ENCODE measurements around the gene MTUS2. TPM values are rescaled to one million over a fixed set of nuclear protein-coding genes. Genes with fewer than 3 reads are reported as not detected.

The MTUS2 gene
- polyA plus RNA-seq, 1 donor from 2014 or later = 4.4 TPM

GRCh38 chr13:29271606-29272005 is 451.5 kb downstream of the MTUS2 start:
- Histone ChIP-seq H3K9me3 (ENCODE audit: low read length) (no peaks in the 10 kb centered on the region), H3K79me2 (replicated peaks; ENCODE audit: insufficient read depth, low read length) (no peaks in the 10 kb centered on the region), H3K27me3 (ENCODE audit: insufficient read depth, low read depth, low read length) (no peaks in the 10 kb centered on the region), H3K9me2 (ENCODE audit: insufficient read depth, low read length) (no peaks in the 10 kb centered on the region), H3K4me2 (ENCODE audit: low read length) (no peak overlapping the region), H4K20me1 (ENCODE audit: insufficient read depth) (no peaks in the 10 kb centered on the region), H3K4me3 (ENCODE audit: low read length) (no peak overlapping the region), H3K9ac (ENCODE audit: low read length) (no peak overlapping the region), H3K36me3 (ENCODE audit: insufficient read depth, low read length) (no peaks in the 10 kb centered on the region), H2AFZ (ENCODE audit: low read depth, low read length) (no peak overlapping the region), H3K27ac (ENCODE audit: low read length) (no peak overlapping the region), H3F3A (ENCODE audit: insufficient read depth, low read length, poor library complexity, severe bottlenecking) (no peaks in the 10 kb centered on the region)
- no peak for TF ChIP-seq CTCF (IDR thresholded peaks at IDR 0.05; ENCODE audit: poor library complexity, severe bottlenecking)
- no peak for TF ChIP-seq POLR2AphosphoS5 (IDR thresholded peaks at IDR 0.05)
- no peak for TF ChIP-seq EP300 (conservative IDR thresholded peaks at IDR 0.05; ENCODE audit: poor library complexity, severe bottlenecking)
- TF ChIP-seq RAD21 (conservative IDR thresholded peaks at IDR 0.05) = no peak
- no peak for TF ChIP-seq TAF1 (IDR thresholded peaks at IDR 0.05; ENCODE audit: low read depth)
- no peak for TF ChIP-seq SMC3 (conservative IDR thresholded peaks at IDR 0.05; ENCODE audit: poor library complexity)
- TF ChIP-seq EZH2 (IDR thresholded peaks at IDR 0.05; ENCODE audit: borderline replicate concordance, insufficient read depth, low read length, poor library complexity, severe bottlenecking) = no peak
- no peak for TF ChIP-seq REST (IDR thresholded peaks at IDR 0.05; ENCODE audit: borderline replicate concordance)
- no peak for TF ChIP-seq MXI1 (conservative IDR thresholded peaks at IDR 0.05; ENCODE audit: poor library complexity, severe bottlenecking)

GRCh38 chr13:29279356-29280254 is 459.5 kb downstream of the MTUS2 start:
- H3F3A ChIP-seq (ENCODE audit: insufficient read depth, low read length, poor library complexity, severe bottlenecking) = no peaks in the 10 kb centered on the region
- H3K9me2 ChIP-seq (ENCODE audit: insufficient read depth, low read length) = no peaks in the 10 kb centered on the region
- no peak overlapping the region for H3K27ac ChIP-seq (ENCODE audit: low read length)
- no peaks in the 10 kb centered on the region for H3K36me3 ChIP-seq (ENCODE audit: insufficient read depth, low read length)
- H3K9me3 ChIP-seq (ENCODE audit: low read length) = no peaks in the 10 kb centered on the region
- H3K4me2 ChIP-seq (ENCODE audit: low read length) = no peak overlapping the region
- H4K20me1 ChIP-seq (ENCODE audit: insufficient read depth) = no peaks in the 10 kb centered on the region
- no peak overlapping the region for H2AFZ ChIP-seq (ENCODE audit: low read depth, low read length)
- no peaks in the 10 kb centered on the region for H3K27me3 ChIP-seq (ENCODE audit: insufficient read depth, low read depth, low read length)
- H3K4me3 ChIP-seq (ENCODE audit: low read length) = no peak overlapping the region
- no peak for TF ChIP-seq TAF1 (IDR thresholded peaks at IDR 0.05; ENCODE audit: low read depth)
- TF ChIP-seq EZH2 (IDR thresholded peaks at IDR 0.05; ENCODE audit: borderline replicate concordance, insufficient read depth, low read length, poor library complexity, severe bottlenecking) = no peak
- no peak for TF ChIP-seq REST (IDR thresholded peaks at IDR 0.05; ENCODE audit: borderline replicate concordance)
- TF ChIP-seq SMC3 (conservative IDR thresholded peaks at IDR 0.05; ENCODE audit: poor library complexity) = no peak
- no peak for TF ChIP-seq RAD21 (conservative IDR thresholded peaks at IDR 0.05)
- H3K9ac ChIP-seq (ENCODE audit: low read length) = no peak overlapping the region
- no peaks in the 10 kb centered on the region for H3K79me2 ChIP-seq (replicated peaks; ENCODE audit: insufficient read depth, low read length)

All from neural cell (in vitro differentiated cells).